ENCODE data around the gene AXIN2.

GRCh38 chr17:65564793-65565192 lies 3.3 kb upstream of the AXIN2 start:
- no peak for TF ChIP-seq CTCF (IDR thresholded peaks at IDR 0.05)
- no peak for TF ChIP-seq POLR2A (IDR thresholded peaks at IDR 0.05)
